ENCODE data around the gene ADH5. TPM values are rescaled to one million over a fixed set of nuclear protein-coding genes. Genes with fewer than 3 reads are reported as not detected.

The ADH5 gene
- total and polyA plus RNA-seq, 2 of the 8 experiments (the other 6 are each of a cell fraction or from before 2014, with no cell fraction given): 223 to 327 TPM

DNA sequence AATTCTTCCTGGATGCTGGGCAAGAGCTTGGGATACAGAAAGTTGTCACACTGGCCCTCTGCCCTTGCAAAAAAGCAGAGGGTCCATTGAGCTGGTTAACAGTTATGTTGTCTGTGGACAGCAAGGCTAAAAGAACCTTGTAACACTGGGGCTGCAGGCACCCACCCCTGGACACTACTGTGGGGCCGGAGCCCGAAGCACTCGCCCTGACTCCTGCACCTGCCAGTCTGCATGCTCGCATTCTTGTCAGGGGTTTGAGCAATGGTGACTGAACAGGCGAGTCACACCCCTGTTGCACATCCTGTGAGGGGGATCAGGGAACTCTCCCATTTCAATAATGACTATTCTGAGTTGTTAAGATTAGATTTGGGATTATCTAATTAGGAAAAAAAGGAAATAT, 31.9 kb upstream of the ADH5 start (continued):
- no peak for TF ChIP-seq EZH2 (IDR thresholded peaks at IDR 0.05; ENCODE audit: low read depth, low read length, severe bottlenecking)
- no peak for TF ChIP-seq ZNF274 (IDR thresholded peaks at IDR 0.05; ENCODE audit: borderline replicate concordance, extremely low read depth, low read length)
- TF ChIP-seq SIRT6 (IDR thresholded peaks at IDR 0.05; ENCODE audit: low read length): no peak
- no peak for TF ChIP-seq SP2 (IDR thresholded peaks at IDR 0.05; ENCODE audit: low read length)
